Gastroesophageal sphincter (tissue), 3 donors: ENCODE results near the gene UPP2.

Source experiments
- POLR2A ChIP-seq, 2 donors: fragments of 450-650 bp; IDR thresholded peaks; one replicate each; pipeline ENCODE4 v1.6.1; 2017; ENCODE audit warnings: antibody characterized with exemption in 2 of 2, mild to moderate bottlenecking in 2 of 2, moderate library complexity in 1 of 2
- TF ChIP-seq, protein P1 (sequence below), 4 experiments: fragments of 200-600 bp in 2 of 4; fragments of 450-650 bp in 2 of 4; sonication (generic) in 1 of 4; IDR thresholded peaks; one replicate each; pipeline ENCODE4 v1.5.1; 2017 to 2019; ENCODE audit warnings: antibody characterized with exemption in 4 of 4, mild to moderate bottlenecking in 2 of 4, moderate library complexity in 2 of 4

DNA sequence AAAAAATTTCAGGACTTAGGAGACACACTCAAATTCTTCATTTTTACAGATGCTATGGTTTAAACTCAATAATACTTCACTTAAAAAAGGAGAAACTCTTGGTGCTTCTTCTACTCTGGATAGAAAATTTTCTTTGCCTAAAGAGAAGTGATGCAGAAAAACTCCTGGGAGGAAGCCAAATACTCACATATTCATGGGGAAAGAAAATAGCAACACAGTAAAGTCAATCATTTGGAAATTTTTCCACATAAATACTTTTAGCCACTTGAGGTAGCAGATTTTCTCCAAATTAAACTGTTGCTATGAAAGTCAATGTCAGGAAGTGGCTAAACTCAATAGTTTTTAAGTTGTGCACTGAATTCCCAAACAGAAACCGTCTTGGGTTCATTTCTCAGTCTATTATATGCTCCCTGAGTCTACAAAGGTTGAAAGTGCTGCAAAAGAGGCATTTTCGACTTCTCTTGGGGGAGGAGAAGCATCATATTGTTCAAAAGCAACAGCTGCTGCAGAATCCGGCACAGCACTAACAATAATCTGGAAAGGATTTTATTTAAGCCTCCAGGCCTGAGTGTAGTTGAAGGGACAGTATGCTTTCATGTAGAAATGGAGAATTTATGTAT, 81.1 kb downstream of the UPP2 start:
- TF ChIP-seq, protein P1, sequence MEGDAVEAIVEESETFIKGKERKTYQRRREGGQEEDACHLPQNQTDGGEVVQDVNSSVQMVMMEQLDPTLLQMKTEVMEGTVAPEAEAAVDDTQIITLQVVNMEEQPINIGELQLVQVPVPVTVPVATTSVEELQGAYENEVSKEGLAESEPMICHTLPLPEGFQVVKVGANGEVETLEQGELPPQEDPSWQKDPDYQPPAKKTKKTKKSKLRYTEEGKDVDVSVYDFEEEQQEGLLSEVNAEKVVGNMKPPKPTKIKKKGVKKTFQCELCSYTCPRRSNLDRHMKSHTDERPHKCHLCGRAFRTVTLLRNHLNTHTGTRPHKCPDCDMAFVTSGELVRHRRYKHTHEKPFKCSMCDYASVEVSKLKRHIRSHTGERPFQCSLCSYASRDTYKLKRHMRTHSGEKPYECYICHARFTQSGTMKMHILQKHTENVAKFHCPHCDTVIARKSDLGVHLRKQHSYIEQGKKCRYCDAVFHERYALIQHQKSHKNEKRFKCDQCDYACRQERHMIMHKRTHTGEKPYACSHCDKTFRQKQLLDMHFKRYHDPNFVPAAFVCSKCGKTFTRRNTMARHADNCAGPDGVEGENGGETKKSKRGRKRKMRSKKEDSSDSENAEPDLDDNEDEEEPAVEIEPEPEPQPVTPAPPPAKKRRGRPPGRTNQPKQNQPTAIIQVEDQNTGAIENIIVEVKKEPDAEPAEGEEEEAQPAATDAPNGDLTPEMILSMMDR (IDR thresholded peaks at IDR 0.05), result no peak
- TF ChIP-seq POLR2A (IDR thresholded peaks at IDR 0.05), result no peak
